ENCODE results near the gene ZNF398.

Gene ZNF398

GRCh38 chr7:149175150-149175549 lies 27.9 kb downstream of the ZNF398 start:
- no peak for DNase-seq (ENCODE audit: low read depth, low spot score)
- TF ChIP-seq CTCF (IDR thresholded peaks at IDR 0.05; ENCODE audit: insufficient read depth, low read length, missing control alignments): no peak
- no peak overlapping the region for H3K4me3 ChIP-seq (ENCODE audit: low read depth, low read length)
- ChIA-PET POLR2A (interaction anchor here (0.6 kb wide), 1 partner anchor 28 kb away, joined by 3 read pairs; no protein-coding TSS in a partner anchor), CTCF (interaction anchor here (1.3 to 2.3 kb wide), 2 partner anchors 9 to 28 kb away, joined by 3 to 8 read pairs; partner anchors contain the start of gene ZNF398)

DNA sequence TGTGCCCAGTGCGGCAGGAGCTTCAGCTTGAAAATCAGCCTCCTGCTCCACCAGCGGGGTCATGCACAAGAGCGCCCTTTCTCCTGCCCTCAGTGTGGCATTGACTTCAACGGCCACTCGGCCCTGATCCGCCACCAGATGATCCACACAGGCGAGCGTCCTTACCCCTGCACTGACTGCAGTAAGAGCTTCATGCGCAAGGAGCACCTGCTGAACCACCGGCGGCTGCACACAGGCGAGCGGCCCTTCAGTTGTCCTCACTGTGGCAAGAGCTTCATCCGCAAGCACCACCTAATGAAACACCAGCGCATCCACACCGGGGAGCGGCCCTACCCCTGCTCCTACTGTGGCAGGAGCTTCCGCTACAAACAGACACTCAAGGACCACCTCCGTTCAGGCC lies 32.0 kb downstream of the ZNF398 start:
- ChIA-PET POLR2A (no interaction called here), CTCF (interaction anchor here (0.8 to 1.7 kb wide), 3 partner anchors 8 to 28 kb away, joined by 3 to 4 read pairs (median 4); partner anchors contain the start of gene ZNF282)
- TF ChIP-seq CTCF (IDR thresholded peaks at IDR 0.05; ENCODE audit: insufficient read depth, low read length, missing control alignments): no peak
- H3K4me3 ChIP-seq (ENCODE audit: low read depth, low read length): no peak overlapping the region
- no peak for DNase-seq (ENCODE audit: low read depth, low spot score)

- no peak overlapping the region for H3K4me3 ChIP-seq (ENCODE audit: low read depth, low read length)
- ChIA-PET CTCF (interaction anchor here (1.1 to 1.9 kb wide), 3 partner anchors 14 to 34 kb away, joined by 4 to 7 read pairs (median 4); partner anchors contain the start of genes ZNF282 and ZNF398), POLR2A (no interaction called here)
- no peak for TF ChIP-seq CTCF (IDR thresholded peaks at IDR 0.05; ENCODE audit: insufficient read depth, low read length, missing control alignments)
- DNase-seq (ENCODE audit: low read depth, low spot score): no peak
Measured at GRCh38 chr7:149180722-149181449, 33.6 kb downstream of the ZNF398 start.

DNA sequence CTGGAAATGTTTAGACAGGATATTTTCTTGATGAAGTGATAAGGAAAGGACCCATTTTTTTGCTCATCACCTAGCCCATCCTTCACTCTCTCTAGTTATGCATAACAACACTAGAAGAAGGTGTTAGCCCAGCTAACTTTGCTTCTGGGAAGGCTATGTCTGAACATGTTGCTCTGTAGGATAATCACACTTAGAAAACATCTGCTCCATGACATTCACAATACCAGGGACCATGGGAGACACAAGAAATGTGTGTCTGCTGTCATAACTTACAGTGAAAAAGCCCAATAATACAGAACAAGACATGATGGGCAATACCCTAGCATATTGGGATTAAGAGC lies 34.2 kb downstream of the ZNF398 start:
- no peak for DNase-seq (ENCODE audit: low read depth, low spot score)
- no peak for TF ChIP-seq CTCF (IDR thresholded peaks at IDR 0.05; ENCODE audit: insufficient read depth, low read length, missing control alignments)
- no peak overlapping the region for H3K4me3 ChIP-seq (ENCODE audit: low read depth, low read length)
- POLR2A ChIA-PET: no interaction called here
- CTCF ChIA-PET: interaction anchor here (0.7 to 1.9 kb wide), 2 partner anchors 14 to 35 kb away, joined by 3 to 7 read pairs; partner anchors contain the start of gene ZNF282

- no peak for DNase-seq (ENCODE audit: low read depth, low spot score)
- H3K4me3 ChIP-seq (ENCODE audit: low read depth, low read length): no peak overlapping the region
- ChIA-PET CTCF (interaction anchor here (1.2 to 2.4 kb wide), 3 partner anchors 9 to 11 kb away, joined by 3 to 12 read pairs (median 4); partner anchors contain the start of gene ZNF282), POLR2A (no interaction called here)
- no peak for TF ChIP-seq CTCF (IDR thresholded peaks at IDR 0.05; ENCODE audit: insufficient read depth, low read length, missing control alignments)
Measured at GRCh38 chr7:149184274-149184673, 37.0 kb downstream of the ZNF398 start.

GRCh38 chr7:149188213-149188612 lies 41.0 kb downstream of the ZNF398 start:
- DNase-seq (ENCODE audit: low read depth, low spot score): no peak
- TF ChIP-seq CTCF (IDR thresholded peaks at IDR 0.05; ENCODE audit: insufficient read depth, low read length, missing control alignments): no peak
- CTCF ChIA-PET: interaction anchor here (1.3 kb wide), 1 partner anchor 52 kb away, joined by 3 read pairs; the partner anchor contains the start of gene ZNF212
- POLR2A ChIA-PET: interaction anchor here (0.6 kb wide), 1 partner anchor 45 kb away, joined by 4 read pairs; no protein-coding TSS in a partner anchor
- H3K4me3 ChIP-seq (ENCODE audit: low read depth, low read length): no peak overlapping the region
